Measurements from ENCODE around the gene ACOT9.

- TF ChIP-seq EZH2 (IDR thresholded peaks at IDR 0.05; ENCODE audit: borderline replicate concordance, low read depth, low read length, poor library complexity, severe bottlenecking) (no peak), CTCF (conservative IDR thresholded peaks at IDR 0.05; ENCODE audit: low read depth, low read length) (no peak)
These were observed 38.3 kb downstream of the ACOT9 start for GRCh38 chrX:23704673-23705206.
